Right lobe of liver (tissue), 4 donors: Measurements from ENCODE around the gene RPGRIP1L.

Experiments used
- CTCF ChIP-seq, 4 donors: fragments of 200-600 bp in 3 of 4; fragments of 450-650 bp in 1 of 4; IDR thresholded peaks; one replicate each; pipeline versions ENCODE4 v1.5.1 to v1.8.0; 2016 to 2022; ENCODE audit warnings: antibody characterized with exemption in 4 of 4, mild to moderate bottlenecking in 2 of 4
- POLR2A ChIP-seq: fragments of 450-650 bp; IDR thresholded peaks from one replicate; pipeline ENCODE4 v1.6.1; 2017; ENCODE audit warnings: antibody characterized with exemption, mild to moderate bottlenecking
- donor health status: DM: no; HTN: no; CAD: no.
- donor health status: DM: no; HTN: no; CAD: no.
- donor health status: DM: no; HTN: yes; CAD: no.

GRCh38 chr16:53629151-53629550 is 74.5 kb downstream of the RPGRIP1L start:
- TF ChIP-seq CTCF (IDR thresholded peaks at IDR 0.05): no peak
- TF ChIP-seq POLR2A: no peak
